ENCODE measurements around the gene LSS. TPM values are rescaled to one million over a fixed set of nuclear protein-coding genes. Genes with fewer than 3 reads are reported as not detected.
"Not testable (repeated sequence)": the region's sequence is repeated elsewhere in the genome, so short reads cannot be mapped to it uniquely, and the experiment has no call there.

LSS gene
- polyA plus RNA-seq, 3 donors = 16.9 to 60.7 (median 38.4) TPM

GRCh38 chr21:46152927-46153246, 75.7 kb downstream of the LSS start:
- 20 to 37% (median 26%) methylated on average over 16 to 18 of the region's 18 CpGs for WGBS, 3 donors
- no peak overlapping the region for H3K27ac ChIP-seq (ENCODE audit: low read depth, low read length)

- H3K27ac ChIP-seq (ENCODE audit: low read depth, low read length) = no peak overlapping the region
- 87 to 93% (median 88%) methylated on average over 45 of the region's 45 CpGs for WGBS, 3 donors
These were observed 76.3 kb downstream of the LSS start for GRCh38 chr21:46151989-46152926.

GRCh38 chr21:46151261-46151988, 77.1 kb downstream of the LSS start:
- no peak overlapping the region for H3K27ac ChIP-seq (ENCODE audit: low read depth, low read length)
- WGBS, 3 donors = 71 to 85% (median 78%) methylated on average over 43 to 47 of the region's 47 CpGs

GRCh38 chr21:46150491-46151121, 78.0 kb downstream of the LSS start:
- 82 to 88% (median 87%) methylated on average over 24 of the region's 24 CpGs for WGBS, 3 donors
- no peak overlapping the region for H3K27ac ChIP-seq (ENCODE audit: low read depth, low read length)

- WGBS, 3 donors = 77 to 82% (median 80%) methylated on average over 19 of the region's 19 CpGs
- no peak overlapping the region for H3K27ac ChIP-seq (ENCODE audit: low read depth, low read length)
These were observed 78.5 kb downstream of the LSS start for GRCh38 chr21:46150073-46150472.

GRCh38 chr21:46149205-46149901, 79.2 kb downstream of the LSS start:
- H3K27ac ChIP-seq (ENCODE audit: low read depth, low read length) = no peak overlapping the region
- 72 to 88% (median 86%) methylated on average over 22 of the region's 22 CpGs for WGBS, 3 donors

- 90 to 93% (median 91%) methylated on average over 11 of the region's 11 CpGs for WGBS, 3 donors
- H3K27ac ChIP-seq (ENCODE audit: low read depth, low read length) = no peak overlapping the region
These were observed 80.5 kb downstream of the LSS start for GRCh38 chr21:46148106-46148505.

GRCh38 chr21:46147429-46147828, 81.1 kb downstream of the LSS start:
- H3K27ac ChIP-seq (ENCODE audit: low read depth, low read length) = not testable (repeated sequence)
- 76 to 78% (median 76%) methylated on average over 12 of the region's 12 CpGs for WGBS, 3 donors

- WGBS, 3 donors = 73 to 82% (median 76%) methylated on average over 14 of the region's 14 CpGs
- no peak overlapping the region for H3K27ac ChIP-seq (ENCODE audit: low read depth, low read length)
These were observed 81.7 kb downstream of the LSS start for GRCh38 chr21:46146856-46147255.

GRCh38 chr21:46145840-46146691, 82.5 kb downstream of the LSS start:
- WGBS, 3 donors = 89 to 91% (median 90%) methylated on average over 43 to 60 of the region's 60 CpGs

GRCh38 chr21:46145159-46145839, 83.3 kb downstream of the LSS start:
- 87 to 96% (median 95%) methylated on average over 21 to 51 of the region's 51 CpGs for WGBS, 3 donors
- H3K27ac ChIP-seq (ENCODE audit: low read depth, low read length) = no peak overlapping the region

More at GRCh38 chr21:46145840-46146691, 82.5 kb downstream of the LSS start:
- no peak overlapping the region for H3K27ac ChIP-seq (ENCODE audit: low read depth, low read length)

- 52 to 58% (median 56%) methylated on average over 4 of the region's 4 CpGs for WGBS, 3 donors
These were observed 84.0 kb downstream of the LSS start for GRCh38 chr21:46144464-46145070.

GRCh38 chr21:46142582-46143473, 85.7 kb downstream of the LSS start:
- H3K27ac ChIP-seq (ENCODE audit: low read depth, low read length) = no peak overlapping the region

More at GRCh38 chr21:46144464-46145070, 84.0 kb downstream of the LSS start:
- H3K27ac ChIP-seq (ENCODE audit: low read depth, low read length) = no peak overlapping the region

GRCh38 chr21:46141767-46142581, 86.6 kb downstream of the LSS start:
- 89 to 90% (median 90%) methylated on average over 45 of the region's 45 CpGs for WGBS, 3 donors

More at GRCh38 chr21:46142582-46143473, 85.7 kb downstream of the LSS start:
- WGBS, 3 donors = 75 to 87% (median 86%) methylated on average over 21 of the region's 21 CpGs

More at GRCh38 chr21:46141767-46142581, 86.6 kb downstream of the LSS start:
- H3K27ac ChIP-seq (ENCODE audit: low read depth, low read length) = no peak overlapping the region
